HK-2 (cell line): ENCODE data around the gene ZNF174.

Experiments used
- DNase-seq: peaks from one replicate; pipeline ENCODE4 v3.0.0-alpha.2; 2018; ENCODE audit not compliant: unreplicated experiment

The ZNF174 gene

DNA sequence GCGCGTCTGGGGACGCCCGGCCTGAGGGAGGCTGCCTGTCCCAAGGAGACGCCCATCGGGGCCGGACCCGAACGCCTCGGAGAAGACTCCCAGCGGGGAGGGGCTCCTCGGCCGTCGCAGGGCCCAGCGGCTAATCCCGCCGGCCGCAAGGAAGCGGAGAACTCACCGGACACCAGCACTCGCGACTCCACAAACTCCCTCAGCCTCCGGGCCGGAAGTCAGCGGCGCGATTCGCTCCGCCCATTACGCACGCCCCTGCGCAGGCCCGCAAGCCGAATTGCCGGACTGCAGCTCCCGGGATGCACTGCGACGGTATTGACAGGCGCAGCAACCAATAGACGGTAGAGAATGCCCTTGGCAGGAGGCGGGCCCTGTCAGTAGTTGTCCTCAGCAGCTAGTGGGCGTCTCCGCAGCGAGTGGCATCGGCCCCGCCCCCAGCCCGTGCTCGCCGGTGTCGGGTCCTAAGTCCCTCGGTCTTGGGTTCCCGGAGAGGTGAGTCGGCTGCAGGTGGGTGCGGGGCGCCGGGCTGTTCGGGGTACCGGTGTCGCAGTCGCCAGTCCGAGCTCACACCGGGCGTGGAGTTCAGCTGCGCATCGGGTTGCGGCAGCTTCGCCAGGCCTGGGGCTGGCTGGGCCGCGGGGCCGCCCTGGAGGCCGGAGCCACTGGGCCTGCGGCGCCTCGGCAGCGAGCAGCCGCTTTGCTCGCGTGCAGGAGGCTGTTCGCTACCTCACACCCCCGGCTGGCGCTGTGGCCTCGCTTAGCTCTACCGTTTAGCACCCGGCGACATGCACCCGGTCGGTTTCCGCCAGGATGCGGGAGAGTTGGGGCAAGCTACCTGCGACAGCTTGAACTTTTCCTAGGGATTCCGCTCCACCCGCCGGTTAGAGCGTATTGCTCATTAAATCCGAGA is at the start of gene ZNF174, which contains the start of gene ZSCAN32:
Gene ZNF174, plus strand, starts transcription at position 437 of the 910 bp plus-strand sequence. CDS start 790 bp downstream, outside the sequence.
Gene ZSCAN32, minus strand, starts transcription at position 226 of the 910 bp plus-strand sequence. CDS start 3,447 bp downstream, outside the sequence.
- peak; percentile 97 for DNase-seq

DNA sequence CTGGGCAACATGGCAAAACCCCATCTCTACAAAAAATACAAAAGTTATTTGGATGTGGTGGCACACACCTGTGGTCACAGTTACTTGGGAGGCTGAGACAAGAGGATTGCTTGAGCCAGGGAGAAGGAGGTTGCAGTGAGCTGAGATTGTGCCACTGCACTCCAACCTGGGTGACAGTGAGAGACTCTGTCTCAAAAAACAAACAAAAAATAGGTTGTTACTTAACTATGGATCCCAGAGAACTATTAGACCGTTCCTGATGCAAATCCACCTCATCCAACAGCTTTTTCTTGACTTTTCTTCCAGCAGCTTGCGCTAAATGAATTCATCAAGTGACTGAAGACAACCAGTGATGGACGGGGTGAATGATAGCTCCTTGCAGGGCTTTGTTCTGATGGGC is 45.4 kb upstream of the ZNF174 start, which contains the start of gene OR2C1:
Gene OR2C1, plus strand, starts transcription at position 301 of the 400 bp plus-strand sequence. Its CDS starts 52 bp downstream, at position 353.
- no peak for DNase-seq

DNA sequence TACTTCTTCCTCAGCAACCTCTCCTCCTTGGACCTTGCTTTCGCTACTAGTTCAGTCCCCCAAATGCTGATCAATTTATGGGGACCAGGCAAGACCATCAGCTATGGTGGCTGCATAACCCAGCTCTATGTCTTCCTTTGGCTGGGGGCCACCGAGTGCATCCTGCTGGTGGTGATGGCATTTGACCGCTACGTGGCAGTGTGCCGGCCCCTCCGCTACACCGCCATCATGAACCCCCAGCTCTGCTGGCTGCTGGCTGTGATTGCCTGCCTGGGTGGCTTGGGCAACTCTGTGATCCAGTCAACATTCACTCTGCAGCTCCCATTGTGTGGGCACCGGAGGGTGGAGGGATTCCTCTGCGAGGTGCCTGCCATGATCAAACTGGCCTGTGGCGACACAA is 44.9 kb upstream of the ZNF174 start:
- DNase-seq: no peak

DNA sequence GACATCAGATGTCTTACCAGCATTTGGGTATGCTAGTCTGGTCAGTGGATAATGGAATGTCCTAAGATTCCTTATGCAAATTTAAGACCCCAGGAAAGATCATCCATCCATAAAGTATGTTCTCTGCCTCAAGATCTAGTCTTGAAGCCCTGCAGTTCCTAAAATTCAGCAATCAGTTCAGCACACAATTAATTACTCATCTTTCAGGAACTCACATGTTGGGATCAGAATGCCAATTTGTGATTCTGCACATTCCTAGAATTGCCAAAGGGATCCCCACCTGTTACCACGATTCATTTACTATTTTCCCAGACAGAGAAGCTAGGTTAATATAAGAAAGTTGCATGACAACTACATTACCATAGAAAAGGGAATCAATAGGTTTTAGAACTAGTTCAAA is 42.1 kb upstream of the ZNF174 start:
- DNase-seq: no peak

DNA sequence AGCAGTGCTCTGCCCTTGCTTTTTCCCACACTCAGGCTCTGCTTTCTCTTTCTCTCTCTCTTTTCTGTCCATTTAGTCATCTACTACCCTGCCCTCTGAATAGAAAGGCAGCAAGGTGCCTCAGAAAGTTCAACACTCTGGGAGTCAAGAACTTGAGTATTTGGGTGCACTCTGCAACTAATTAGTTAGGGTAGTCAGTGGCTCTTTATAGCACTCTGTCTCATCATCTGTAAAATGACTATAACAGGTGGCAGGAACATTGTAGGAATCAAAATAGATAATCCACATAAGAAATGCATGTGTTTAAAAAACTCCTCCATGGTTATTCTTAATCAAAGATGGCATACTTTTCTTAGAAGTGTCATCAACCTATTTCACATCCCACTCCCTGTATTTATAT is 38.1 kb upstream of the ZNF174 start:
- no peak for DNase-seq

DNA sequence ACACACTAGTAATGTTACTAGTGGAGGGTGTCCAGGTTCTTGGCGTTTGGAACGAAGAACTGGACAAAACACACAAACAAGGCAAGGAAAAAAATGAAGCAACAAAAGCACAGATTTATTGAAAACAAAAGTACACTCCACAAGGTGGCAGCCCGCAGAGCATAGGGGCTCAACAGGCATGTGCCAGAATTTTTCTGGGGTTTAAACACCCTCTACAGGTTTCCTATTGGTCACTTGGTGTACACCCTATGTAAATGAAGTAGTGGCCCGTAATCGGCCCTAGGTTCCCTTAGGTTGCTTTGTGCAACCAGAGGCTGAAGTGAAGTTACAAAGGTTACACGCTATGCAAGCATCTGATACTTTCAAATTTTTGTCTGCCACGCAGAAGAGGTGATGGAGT is 37.2 kb upstream of the ZNF174 start:
- no peak for DNase-seq

DNA sequence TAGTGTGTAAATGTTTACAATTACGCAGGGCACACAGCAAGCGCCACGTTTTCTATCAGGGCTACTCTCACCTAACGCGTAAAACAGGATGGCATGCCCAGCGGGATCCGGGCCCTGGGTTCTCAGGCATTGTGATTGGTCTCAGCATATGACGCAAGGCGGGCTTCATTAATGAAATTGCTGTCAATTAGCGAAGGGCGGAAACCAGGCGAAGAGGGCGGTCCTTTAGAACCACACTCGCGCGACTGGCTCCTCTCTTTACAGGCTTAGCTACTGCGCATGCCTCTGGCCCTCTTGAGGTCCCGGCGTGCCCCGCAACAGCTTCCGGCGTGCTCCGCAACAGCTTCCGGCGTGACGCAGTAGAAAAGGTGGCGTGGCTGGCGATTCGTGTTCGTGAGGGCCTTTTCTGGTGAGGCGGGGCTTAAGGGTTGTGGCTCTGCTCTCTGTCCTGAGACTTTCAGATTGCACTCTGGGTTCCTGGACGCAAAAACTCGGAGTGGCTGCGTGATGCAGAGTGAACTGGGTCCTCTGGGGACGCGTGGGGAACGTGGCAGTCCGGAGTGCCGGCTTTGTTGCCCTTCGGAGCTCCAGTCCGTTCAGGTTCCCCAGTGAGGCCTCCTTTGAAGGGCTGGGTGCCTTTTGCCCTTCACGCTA is 36.1 kb upstream of the ZNF174 start:
- peak; percentile 91 for DNase-seq

DNA sequence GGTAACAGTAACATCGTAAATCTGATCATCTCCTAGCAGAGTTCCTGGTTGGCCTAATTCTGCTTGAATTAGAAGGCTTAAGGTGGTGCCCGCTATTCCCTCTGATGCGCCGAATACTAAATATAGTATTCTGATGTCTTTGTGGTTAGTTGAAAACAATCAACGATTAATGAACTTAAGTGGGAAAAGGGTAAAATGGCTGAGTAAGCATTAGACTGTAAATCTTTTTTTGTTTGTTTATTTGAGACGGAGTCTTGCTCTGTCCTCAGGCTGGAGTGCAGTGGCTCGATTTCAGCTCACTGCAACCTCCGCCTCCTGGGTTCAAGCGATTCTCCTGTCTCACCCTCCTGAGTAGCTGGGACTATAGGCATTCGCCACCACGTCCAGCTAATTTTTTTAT is 31.9 kb upstream of the ZNF174 start:
- no peak for DNase-seq

DNA sequence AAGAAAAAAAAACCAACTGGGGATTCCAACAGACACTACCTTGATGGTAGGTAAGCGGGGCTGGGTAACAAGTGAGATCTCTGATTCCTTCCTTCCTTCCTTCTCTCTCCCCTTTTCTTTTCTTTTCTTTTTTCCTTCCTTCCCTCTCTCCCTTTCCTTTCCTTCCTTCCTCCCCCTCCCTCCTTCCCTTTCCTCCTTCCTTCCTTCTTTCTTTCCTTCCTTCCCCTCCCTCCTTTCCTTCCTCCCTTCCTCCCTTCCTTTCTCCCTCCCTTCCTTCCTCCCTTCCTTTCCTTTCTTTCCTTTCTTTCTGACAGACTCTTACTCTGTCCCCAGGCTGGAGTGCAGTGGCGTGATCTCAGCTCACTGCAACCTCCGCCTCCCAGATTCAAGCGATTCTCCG is 25.3 kb upstream of the ZNF174 start:
- DNase-seq: no peak

DNA sequence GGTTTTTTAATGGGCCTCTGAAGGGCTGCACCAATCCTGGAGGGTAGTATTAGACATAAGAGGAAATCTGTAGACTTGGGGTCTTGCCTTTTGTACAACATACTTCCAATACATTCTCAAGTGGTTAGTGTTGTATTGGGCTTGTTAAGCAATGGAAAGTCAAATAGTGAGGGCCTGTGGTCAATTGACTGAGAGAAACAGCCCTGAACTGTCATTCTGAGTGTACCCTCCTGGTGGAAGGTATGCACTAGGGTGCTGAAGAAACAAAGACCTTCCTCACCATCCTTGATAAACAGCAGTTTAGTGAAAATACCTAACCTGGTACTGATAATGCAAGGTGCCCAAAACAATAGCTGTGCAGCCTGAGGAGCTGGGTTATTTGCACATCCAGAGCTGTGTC is 23.1 kb upstream of the ZNF174 start:
- no peak for DNase-seq

DNA sequence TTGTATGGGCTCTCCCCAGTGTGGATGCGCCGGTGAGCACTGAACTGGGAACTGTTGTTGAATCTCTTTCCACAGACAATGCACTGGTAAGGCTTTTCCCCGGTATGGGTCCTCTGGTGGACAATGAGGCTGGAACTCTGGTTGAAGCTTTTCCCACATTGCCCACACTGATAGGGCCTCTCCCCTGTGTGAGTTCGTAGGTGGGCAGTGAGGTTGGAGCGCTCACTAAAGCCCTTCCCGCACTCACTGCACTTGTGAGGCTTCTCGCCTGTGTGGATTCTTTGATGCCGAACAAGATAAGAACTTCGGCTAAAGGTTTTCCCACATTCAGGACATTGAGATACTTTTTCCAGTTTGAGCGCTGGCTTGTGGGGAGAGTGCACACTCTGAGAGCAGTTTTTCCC is 18.0 kb upstream of the ZNF174 start:
- DNase-seq: no peak

DNA sequence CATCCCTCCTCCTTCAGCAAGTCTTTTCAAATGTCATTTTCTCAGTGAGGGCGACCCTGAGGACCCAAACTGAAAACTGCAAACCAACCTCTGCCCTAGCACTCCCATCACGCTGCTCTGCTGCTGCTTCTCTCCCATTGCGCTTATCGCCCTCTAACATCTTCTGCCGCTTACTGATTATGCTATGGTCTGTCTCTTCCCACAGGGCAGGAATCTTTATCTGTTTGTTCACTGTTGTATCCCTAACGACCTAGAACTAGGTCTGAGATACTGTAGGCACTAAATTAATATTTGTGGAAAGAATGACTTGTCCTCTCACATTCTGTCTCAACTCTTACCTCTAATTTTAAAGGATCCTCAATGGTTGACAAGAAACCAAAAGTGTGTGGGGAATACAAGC is 12.7 kb upstream of the ZNF174 start:
- DNase-seq: no peak

DNA sequence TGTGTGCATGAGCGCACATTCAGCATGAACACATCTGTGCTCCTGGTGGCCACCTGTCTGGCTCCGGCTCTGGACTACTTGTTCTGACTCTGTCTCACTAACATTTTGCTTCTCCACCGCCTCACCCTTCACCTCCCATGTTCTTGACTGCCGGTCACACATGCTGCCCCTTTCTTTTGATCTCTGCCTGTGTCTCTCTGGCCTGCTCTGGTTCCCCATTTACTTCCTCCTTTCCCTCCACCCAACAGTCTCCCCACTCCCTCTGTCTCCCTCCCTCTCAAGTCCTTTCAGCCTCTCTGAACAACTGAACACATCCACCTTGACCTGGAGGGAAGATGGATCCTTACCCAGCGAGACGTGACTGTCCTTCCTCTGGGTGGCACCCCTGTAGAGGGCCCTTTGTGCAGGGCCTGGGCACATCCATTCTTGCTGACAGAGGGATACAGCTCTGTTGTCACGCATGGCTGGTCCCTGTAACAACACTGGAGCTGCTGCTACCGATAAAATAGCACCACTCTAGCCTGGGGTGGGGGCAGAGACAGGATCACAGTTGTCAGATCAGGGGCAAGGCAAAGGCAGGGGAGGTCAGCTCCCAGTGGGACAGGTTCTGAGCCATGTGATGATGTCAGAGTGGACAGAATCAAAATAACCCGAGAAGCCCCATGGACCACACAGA is 11.2 kb upstream of the ZNF174 start:
- no peak for DNase-seq

DNA sequence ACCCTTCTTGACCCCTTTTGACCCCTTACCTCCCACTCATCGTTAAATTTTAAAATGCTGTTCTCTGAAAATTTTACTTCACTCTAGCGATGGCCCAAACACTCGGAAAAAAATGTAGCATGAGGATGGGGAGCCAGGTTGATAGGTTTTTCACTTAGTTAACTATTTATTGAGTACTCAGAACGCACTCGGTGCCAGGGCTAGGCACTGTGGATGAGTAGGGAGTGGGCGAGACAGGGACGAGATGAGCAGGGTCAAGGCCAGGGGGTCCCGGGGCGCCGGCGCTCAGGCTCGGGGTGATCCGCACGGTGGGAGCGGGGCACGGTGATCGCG is 603 bp upstream of the ZNF174 start:
- no peak for DNase-seq

DNA sequence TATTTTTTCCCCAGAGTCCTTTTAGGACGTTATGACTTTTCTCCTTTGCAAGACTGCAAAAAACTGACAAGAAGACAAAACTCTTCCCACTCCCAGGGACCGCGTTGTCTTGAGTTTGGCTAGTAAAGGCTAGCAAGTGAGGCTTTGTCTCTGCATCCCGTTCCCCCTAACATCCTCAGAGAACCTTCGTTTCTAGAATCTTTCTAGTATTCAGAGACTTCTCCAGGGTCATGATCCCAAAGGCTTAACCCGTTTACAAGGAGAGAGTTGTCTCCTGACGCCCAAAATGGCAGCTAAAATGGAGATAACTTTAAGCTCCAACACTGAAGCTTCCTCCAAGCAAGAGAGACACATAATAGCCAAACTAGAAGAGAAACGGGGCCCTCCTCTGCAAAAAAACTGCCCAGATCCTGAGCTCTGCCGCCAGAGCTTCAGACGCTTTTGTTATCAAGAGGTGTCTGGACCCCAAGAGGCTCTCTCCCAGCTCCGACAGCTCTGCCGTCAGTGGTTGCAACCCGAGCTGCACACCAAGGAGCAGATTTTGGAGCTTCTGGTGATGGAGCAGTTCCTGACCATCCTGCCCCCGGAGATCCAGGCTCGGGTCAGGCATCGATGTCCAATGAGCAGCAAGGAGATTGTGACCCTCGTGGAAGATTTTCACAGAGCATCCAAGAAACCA is 843 bp downstream of the ZNF174 start:
- DNase-seq: peak; percentile 4

DNA sequence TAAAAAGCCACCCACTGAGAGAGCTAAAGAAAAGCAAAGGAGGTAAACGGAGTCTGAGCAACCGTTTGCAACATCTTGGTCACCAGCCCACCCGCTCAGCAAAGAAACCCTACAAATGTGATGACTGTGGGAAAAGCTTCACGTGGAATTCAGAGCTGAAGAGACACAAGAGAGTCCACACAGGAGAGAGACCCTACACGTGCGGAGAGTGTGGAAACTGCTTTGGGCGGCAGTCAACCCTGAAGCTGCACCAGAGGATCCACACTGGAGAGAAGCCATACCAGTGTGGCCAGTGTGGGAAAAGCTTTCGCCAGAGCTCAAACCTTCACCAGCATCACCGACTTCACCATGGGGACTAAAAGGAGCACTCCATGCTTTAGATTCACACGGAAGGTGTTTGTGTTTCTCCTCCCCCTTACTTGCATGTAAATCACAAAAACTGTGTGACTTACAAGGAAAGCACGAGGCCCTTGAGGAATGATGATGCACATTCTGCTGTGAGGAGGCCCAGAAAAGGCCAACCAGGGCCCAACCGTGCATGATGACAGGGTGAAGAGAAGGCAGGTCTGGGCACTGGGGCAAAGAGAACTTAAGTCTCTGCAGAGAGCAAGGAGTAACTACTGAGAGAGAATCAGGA is 7.7 kb downstream of the ZNF174 start:
- DNase-seq: no peak

DNA sequence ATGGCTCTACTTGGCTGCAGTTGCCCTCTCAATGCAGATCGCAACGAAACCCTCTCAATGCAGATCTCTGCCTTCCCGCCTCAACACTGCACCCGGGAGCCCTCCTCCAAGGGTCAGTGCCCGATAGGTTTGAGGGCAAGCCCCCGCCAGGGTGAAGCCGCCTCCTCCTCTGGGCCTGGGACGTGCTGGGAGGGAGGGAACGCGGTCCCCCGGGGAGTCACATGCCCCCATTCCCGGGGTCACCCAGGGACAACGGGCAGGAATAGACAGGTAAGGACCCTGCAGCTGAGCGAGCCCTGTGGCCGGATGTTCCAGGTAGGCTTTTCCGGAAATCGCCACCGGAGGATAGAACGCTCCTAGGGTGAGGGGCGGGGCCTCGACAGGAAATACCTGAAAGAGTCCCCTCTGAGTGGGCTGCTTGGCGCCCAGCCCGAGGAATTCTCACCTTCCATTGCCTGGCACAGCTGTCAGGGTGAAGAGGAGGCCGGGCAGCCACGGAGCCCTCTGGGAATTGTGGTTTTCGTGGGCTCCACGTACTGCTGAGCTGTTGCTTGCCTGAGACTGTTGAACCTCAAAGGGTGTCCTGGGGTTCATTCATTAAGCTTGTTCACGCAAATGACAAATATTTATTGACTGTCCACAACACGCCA is 12.8 kb downstream of the ZNF174 start:
- DNase-seq: no peak

DNA sequence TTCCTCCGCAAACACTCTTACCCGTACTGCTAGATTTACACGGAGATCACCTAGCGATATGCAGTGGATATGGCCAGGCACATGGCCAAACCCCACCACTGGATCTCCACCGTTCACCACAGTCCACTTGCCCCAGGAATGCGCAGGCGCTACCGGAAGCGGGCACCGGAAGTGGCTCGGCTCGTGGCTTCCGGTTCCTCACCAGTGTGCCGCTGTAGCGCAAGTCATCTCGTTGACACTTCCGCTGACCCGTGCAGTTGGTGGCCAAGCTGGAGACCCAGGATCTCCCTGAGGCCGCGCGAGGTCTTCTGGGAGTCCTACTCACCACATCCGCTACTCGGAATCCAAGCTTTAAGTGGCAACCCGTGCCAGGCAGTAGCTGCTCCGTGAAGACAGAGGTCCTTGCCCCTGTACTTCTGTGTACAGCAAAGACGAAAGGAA is 30.8 kb downstream of the ZNF174 start:
- DNase-seq: no peak

DNA sequence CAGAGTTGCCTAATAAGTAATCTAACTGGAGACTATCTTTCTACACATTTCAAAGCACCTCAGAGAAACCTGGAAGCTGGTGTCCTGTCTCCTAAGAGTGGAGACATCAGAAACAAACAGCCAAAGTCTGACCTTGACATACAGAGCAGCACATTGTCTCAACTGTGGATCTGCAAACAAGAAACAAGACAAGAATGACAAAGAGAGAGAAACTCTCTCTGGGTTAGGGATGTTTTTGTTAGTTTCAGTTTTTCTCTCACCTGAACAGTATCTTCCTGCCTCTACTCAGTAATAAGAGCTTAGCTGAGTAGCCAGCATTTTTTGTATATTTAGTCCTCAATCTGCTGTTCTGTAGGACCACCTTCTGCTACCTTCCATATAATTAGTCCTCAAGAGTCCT is 33.4 kb downstream of the ZNF174 start:
- no peak for DNase-seq

DNA sequence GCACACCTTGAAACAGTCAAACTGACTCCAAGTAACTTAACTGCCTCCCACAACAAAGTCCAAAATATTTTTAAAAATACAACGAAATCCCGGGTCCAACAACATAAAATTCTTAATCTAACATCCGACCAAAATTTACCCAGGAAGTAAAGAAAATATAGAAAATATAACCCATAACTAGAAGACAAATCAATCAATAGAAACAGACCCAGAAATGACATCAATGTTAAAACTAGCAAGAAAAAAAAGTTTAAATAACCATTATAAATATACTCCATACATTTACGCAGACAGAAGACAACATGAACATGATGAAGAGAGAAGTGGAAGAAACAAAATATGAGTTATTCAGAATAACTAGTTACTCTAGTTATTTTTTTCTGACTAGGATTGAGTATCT is 38.6 kb downstream of the ZNF174 start:
- DNase-seq: no peak
